T follicular helper cell (primary cell): ENCODE results near the gene SDF2.

Experiments used
- DNase-seq: peaks from one replicate; pipeline ENCODE4 v3.0.0-alpha.2; 2020; ENCODE audit warnings: low read depth
- total RNA-seq, 2 experiments: gene quantifications; one replicate each; lab custom pipeline; 2026; lab: John Stamatoyannopoulos, UW

The SDF2 gene, protein sequence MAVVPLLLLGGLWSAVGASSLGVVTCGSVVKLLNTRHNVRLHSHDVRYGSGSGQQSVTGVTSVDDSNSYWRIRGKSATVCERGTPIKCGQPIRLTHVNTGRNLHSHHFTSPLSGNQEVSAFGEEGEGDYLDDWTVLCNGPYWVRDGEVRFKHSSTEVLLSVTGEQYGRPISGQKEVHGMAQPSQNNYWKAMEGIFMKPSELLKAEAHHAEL
- 37.7 to 41.3 reads per million in 2 experiments for total RNA-seq

- DNase-seq = peak; percentile 90
Observed at GRCh38 chr17:28661635-28662526, at the start of gene SDF2, which contains the start of gene SUPT6H. TSS of gene SDF2 (minus strand) at chr17:28661906. CDS start at chr17:28661876, 30 bp downstream. TSS of gene SUPT6H (plus strand) at chr17:28662205. CDS start at chr17:28673402, 11,197 bp downstream.

DNA sequence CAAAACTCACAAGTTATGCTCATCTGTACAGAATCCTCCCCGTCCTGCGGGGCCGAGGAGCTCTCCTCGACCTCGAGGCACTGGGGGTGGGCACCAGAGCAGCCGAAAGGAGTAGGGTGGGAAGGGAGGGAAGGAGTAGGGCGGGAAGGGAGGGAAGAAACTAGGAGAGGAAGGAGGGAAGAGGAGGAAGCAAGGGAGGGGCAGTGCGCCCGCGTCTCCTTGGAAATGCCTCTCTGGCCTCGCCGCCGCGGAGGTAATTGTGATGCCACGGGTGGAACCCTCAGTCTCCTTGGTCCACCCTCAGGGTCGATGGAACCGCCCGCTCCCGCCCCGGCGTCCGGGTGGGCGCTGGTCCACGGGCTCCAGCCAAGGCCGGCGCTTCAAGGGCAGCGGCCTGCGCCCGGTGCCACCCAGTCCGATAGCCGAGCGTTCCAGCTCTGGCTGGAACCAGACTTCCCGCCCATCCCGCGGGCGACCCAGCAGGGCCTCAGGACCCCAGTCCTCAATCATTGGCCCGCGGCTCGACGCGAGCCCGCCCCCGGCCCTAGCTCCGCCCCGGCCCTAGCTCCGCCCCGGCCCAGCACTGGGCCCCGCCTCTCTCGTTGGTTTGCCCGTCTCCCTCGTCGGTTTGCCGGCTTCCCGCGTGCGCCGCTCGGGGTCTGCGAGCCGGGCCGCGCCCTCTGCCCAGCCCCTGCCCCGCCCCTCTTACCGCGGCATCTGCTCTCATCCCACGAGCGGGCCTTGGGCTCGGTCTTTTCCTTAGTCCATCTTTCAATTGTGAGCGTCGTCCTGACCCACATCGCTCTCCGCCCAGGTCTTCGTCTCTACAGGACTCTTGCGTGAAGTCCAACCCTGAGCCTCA lies 49.4 kb upstream of the SDF2 start:
- DNase-seq = peak; percentile 82

- DNase-seq = no peak
Observed at GRCh38 chr17:28707339-28707720, 45.6 kb upstream of the SDF2 start.

GRCh38 chr17:28706471-28707338 lies 45.0 kb upstream of the SDF2 start:
- no peak for DNase-seq

- no peak for DNase-seq
Observed at GRCh38 chr17:28705728-28706334, 44.1 kb upstream of the SDF2 start.

DNA sequence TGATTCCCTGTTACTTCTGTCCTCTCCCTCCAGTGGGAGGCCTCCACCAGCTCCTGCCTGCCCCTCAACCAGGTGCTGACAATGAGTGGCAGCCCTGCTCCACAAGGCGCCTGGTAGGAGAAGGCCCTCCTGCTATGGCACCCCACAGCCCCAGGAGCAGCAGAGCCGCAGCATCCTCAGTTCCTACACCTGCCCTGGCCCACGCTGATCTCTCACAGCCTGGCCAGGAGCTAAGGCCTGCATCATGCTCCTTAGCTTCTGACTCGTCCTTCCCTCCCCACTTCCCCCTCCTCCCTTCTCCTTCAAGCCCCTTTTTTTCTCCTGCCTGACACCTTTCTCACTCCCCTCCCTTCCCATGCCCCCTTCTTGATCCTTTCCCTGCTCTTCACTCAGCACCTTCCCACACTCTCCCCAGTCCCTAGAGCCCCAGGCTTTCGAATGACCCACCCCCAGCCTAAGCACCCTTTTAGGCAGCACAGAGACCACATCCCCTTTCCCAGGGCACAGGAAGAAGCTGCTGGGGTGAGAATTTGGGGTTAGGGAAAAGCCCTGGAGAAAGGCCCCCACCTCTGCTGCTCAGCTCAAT lies 43.5 kb upstream of the SDF2 start:
- no peak for DNase-seq

GRCh38 chr17:28704219-28704858 lies 42.6 kb upstream of the SDF2 start:
- DNase-seq = no peak

DNA sequence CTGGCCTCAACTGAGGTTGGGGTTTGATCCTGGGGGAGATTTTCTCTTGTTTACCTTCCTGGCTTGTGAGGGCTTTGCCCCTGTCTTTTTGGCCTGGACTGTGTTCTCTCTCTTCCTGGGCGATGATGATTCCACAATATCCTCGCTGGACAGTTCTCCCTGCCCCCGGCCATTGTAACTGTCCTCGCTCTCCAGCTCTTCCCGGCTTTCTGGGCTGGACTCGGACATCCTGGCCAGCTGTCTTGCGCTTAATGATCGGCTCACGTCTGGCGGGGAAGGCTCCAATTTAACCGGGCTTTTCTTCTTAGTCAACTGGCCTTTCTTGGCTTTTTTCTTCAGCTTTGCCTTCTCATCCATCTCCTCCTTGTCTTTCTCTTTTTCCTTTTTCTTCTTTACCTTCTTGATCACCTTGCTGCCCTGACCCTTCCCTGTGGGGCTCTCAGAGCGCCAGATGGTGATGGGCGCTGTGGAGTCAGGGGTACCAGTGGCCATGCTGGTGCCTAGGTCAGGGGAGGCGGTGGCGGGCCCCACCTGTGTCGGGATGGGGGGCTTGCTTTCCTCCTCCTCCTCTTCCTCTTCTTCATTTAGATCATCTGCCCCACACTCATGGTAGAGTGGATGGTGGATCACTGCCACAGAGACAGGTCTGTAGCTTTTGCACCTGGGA lies 42.0 kb upstream of the SDF2 start:
- DNase-seq = no peak

DNA sequence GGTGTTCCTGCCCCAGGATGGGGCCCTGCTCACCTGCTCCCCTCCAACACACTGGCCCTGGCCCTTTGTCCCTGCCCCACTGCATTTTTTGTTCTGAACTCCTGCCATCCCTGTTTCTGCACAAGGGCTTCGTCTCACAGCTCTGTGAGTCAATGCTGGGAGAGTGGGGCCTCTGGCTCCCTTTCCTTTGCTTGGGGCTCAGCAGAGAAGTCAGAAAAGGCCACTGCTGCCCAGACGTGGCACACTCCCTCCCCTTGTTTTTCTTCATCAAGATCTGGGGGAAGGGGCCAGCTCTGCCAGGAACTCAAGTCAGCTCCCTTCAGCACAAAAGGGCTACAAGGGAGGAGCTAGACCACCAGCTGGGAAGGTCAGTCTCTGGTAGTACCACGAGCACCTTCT lies 41.0 kb upstream of the SDF2 start:
- DNase-seq = no peak

- no peak for DNase-seq
Observed at GRCh38 chr17:28702026-28702751, 40.5 kb upstream of the SDF2 start.

DNA sequence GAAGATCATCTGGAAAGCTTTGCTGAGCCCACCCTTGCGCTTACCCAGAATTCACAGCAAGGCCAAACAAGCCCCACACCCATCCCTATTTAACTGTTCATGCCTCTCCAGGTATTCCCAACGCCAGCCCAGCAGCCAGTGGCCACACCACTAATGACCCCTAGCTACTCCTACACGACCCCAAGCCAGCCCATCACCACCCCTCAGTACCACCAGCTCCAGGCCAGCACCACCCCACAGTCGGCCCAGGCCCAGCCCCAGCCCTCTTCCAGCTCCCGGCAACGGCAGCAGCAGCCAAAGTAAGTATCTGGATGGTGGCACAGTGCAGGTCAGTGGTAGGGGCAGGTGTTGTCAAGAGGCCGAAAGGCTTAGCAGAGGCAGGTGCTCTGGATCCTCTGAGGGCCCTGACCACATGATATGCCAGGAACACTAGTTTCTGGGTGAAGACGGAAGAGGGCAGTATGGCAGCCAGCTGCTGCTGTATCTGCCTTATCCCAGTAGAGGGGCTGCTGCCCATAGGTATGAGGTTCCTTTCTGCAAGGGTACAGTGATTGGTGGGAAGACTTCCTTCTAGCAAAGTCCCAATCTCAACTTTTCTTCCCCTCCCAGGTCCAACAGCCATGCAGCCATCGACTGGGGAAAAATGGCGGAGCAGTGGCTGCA lies 39.3 kb upstream of the SDF2 start:
- no peak for DNase-seq

- no peak for DNase-seq
Observed at GRCh38 chr17:28700278-28700677, 38.6 kb upstream of the SDF2 start.

- no peak for DNase-seq
Observed at GRCh38 chr17:28698253-28698941, 36.7 kb upstream of the SDF2 start.

DNA sequence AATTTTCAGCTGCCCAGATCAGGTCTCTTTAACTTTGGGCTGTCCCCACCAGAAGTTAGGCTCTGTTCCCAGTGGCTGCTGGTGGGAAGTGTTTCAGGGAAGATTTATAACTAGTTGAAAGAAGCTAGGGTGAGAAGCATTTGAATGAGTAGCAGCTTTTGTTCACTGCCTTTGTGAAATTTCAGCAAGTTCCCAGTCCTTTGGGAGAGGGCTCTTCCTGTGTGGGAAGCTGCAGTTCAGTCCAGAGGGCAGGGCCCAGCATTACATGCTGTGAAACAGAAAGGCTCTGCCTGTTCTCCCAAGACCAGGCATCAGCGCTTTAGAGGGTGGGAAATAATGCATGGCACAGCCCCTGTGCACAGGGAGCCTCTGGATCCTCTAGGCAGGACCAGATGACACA lies 32.2 kb upstream of the SDF2 start:
- no peak for DNase-seq

DNA sequence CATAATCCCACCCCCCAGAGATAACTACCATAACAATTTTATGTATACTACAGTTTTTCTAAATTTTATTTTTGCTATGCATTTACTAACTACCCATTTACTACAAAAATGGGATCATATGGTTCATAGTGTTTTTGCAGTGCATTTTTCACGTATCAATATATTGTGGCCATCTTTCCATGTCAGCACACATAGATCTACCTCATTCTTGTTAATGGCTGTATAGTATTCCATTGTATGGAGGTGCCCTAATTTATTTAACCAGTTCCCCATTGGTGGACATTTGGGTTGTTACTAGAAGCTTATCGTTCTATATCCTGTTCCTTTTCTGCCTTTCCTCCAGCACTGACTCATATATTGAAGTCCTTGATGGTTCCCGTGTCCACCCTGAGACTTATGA lies 27.3 kb upstream of the SDF2 start:
- no peak for DNase-seq

GRCh38 chr17:28688481-28688880 lies 26.8 kb upstream of the SDF2 start:
- DNase-seq = no peak

- no peak for DNase-seq
Observed at GRCh38 chr17:28686296-28686695, 24.6 kb upstream of the SDF2 start.

DNA sequence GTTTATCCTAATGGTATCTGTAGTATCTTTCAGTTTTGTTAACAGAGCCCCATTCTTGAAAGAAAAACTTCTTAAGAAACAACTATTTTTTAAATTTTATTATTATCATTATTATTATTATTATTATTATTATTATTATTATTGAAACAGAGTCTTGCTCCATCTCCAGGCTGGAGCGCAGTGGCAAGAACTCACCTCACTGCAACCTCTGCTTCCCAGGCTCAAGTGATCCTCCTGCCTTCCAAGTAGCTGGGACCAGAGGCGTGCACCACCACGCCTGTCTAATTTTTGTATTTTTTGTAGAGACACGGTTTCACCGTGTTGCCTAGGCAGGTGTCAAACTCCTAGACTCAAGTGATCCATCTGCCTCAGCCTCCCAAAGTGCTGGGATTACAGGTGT lies 23.7 kb upstream of the SDF2 start:
- no peak for DNase-seq
